Gastroesophageal sphincter (tissue), 4 donors: Measurements from ENCODE around the gene CD34. TPM values are rescaled to one million over a fixed set of nuclear protein-coding genes. Genes with fewer than 3 reads are reported as not detected.

Experiments
- ATAC-seq: fragments of 150-250 bp; one replicate; pipeline ENCODE4 v1.9.1; 2016; ENCODE audit warnings: mild to moderate bottlenecking, moderate library complexity
- H3K27ac ChIP-seq, 4 donors: fragments of 200-600 bp; sonication (generic) in 3 of 4; 1 replicate in 3 of 4; 2 replicates in 1 of 4; pipeline ENCODE4 v1.5.1; 2016 to 2019
- H3K27me3 ChIP-seq: fragments of 200-600 bp; sonication (generic); one replicate; pipeline ENCODE4 v1.5.1; 2019
- H3K36me3 ChIP-seq, 2 donors: fragments of 200-600 bp; sonication (generic); one replicate each; pipeline ENCODE4 v1.5.1; 2019; ENCODE audit warnings: control low read depth in 1 of 2
- H3K4me1 ChIP-seq, 3 donors: fragments of 200-600 bp; sonication (generic); 1 replicate in 2 of 3; 2 replicates in 1 of 3; pipeline ENCODE4 v1.5.1; 2016 to 2019; ENCODE audit warnings: control low read depth in 2 of 3
- H3K4me3 ChIP-seq, 2 donors: fragments of 200-600 bp; sonication (generic); one replicate each; pipeline ENCODE4 v1.5.1; 2019; ENCODE audit warnings: mild to moderate bottlenecking in 1 of 2, moderate library complexity in 1 of 2
- H3K9me3 ChIP-seq, 3 donors: fragments of 200-600 bp; sonication (generic); one replicate each; pipeline ENCODE4 v1.5.1; 2017 to 2019; ENCODE audit warnings: control low read depth in 2 of 3
- CTCF ChIP-seq, 4 experiments: fragments of 200-600 bp in 2 of 4; fragments of 450-650 bp in 2 of 4; sonication (generic) in 1 of 4; IDR thresholded peaks; one replicate each; pipeline ENCODE4 v1.5.1; 2017 to 2019; ENCODE audit warnings: antibody characterized with exemption in 4 of 4, mild to moderate bottlenecking in 2 of 4, moderate library complexity in 2 of 4
- EP300 ChIP-seq: sonication (generic); formaldehyde crosslinking; IDR thresholded peaks from one replicate; pipeline ENCODE4 v1.6.1; 2017; ENCODE audit warnings: antibody characterized with exemption, mild to moderate bottlenecking
- POLR2A ChIP-seq, 2 donors: fragments of 450-650 bp; IDR thresholded peaks; one replicate each; pipeline ENCODE4 v1.6.1; 2017; ENCODE audit warnings: antibody characterized with exemption in 2 of 2, mild to moderate bottlenecking in 2 of 2, moderate library complexity in 1 of 2
- POLR2AphosphoS5 ChIP-seq: sonication (generic); formaldehyde crosslinking; IDR thresholded peaks from one replicate; pipeline ENCODE4 v1.6.1; 2017; ENCODE audit warnings: antibody characterized with exemption
- WGBS, 2 donors: methylation state at CpG; one replicate each; pipeline ENCODE4 v1.1.5; 2018; ENCODE audit warnings: low coverage in 1 of 2; 5-methylcytosine and 5-hydroxymethylcytosine counted together
- total RNA-seq, 4 donors: library from RNA; depleted of rRNA; stranded (reverse); fragments of >200 nt; gene quantifications; one replicate each; pipeline ENCODE4 v1.1.0, GENCODE V29; 2016

CD34 gene
- total RNA-seq, 4 donors from 2014 or later: 38.9 to 114 (median 62.1) TPM

DNA sequence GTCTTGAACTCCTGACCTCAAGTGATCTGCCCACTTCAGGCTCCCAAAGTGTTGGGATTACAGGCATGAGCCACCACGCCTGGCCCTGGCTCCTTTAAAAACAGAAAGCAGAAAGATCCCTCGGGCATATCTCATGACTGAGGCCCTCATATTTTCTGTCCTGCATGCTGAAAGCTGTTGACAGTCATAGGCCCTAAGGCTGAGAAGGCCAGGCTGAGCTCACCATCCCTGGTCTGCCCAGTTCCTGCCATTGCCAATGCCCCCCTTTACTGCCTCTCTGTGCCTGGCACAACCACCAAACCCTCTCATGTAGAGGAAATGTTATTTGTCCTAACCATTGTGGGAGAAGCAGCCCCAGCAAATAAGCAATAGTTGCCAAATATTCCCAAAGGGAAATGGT is 12.7 kb downstream of the CD34 start:
- H3K27ac ChIP-seq: peak overlapping the region in 3 of 4 donors; percentile 23 to 48 (median 32)
- TF ChIP-seq CTCF (IDR thresholded peaks at IDR 0.05) (no peak), EP300 (no peak), POLR2A (IDR thresholded peaks at IDR 0.05) (no peak), POLR2AphosphoS5 (no peak)
- H3K9me3 ChIP-seq: no peaks in the 10 kb centered on the region
- no peak overlapping the region for H3K4me3 ChIP-seq
- H3K36me3 ChIP-seq: peaks cover 0 to 9% of the 10 kb centered on the region in 2 donors
- WGBS, 2 donors: 100% methylated on average over 1 of the region's 2 CpGs; no CpG with 5 or more reads in 1 of the 2 donors
- no peaks in the 10 kb centered on the region for H3K27me3 ChIP-seq
- no peak for ATAC-seq
- peaks cover 0 to 48% (median 9%) of the 10 kb centered on the region in 3 donors for H3K4me1 ChIP-seq

DNA sequence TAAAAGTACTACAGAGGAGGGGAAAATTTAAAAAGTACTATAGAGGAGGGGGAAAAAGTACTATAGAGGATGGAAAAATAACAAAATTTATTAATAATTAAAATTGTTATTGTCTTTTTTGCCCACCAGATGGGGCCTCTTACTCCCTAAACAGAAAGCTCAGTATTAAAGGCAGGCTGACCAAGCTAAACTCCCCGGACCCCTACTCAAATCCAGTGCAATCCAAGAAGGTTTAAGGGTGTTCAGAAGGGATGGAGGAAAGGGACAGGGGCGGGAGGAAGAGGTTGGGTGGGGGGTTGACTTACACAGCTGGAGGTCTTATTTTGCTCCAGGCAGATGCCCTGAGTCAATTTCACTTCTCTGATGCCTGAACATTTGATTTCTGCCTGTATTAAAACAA is 13.7 kb downstream of the CD34 start:
- peak overlapping the region in 3 of 4 donors; percentile 39 to 43 (median 39) for H3K27ac ChIP-seq
- TF ChIP-seq POLR2AphosphoS5 (no peak), CTCF (IDR thresholded peaks at IDR 0.05) (peak in 3 of 4 experiments; percentile 20 to 28 (median 27)), EP300 (no peak)
- ATAC-seq: no peak
- H3K27me3 ChIP-seq: no peaks in the 10 kb centered on the region
- WGBS, 2 donors: 17 to 23% methylated on average over 1 to 2 of the region's 2 CpGs
- peaks cover 0 to 9% of the 10 kb centered on the region in 2 donors for H3K36me3 ChIP-seq
- no peak overlapping the region for H3K4me3 ChIP-seq
- peaks cover 0 to 48% (median 9%) of the 10 kb centered on the region in 3 donors for H3K4me1 ChIP-seq
- no peaks in the 10 kb centered on the region for H3K9me3 ChIP-seq

DNA sequence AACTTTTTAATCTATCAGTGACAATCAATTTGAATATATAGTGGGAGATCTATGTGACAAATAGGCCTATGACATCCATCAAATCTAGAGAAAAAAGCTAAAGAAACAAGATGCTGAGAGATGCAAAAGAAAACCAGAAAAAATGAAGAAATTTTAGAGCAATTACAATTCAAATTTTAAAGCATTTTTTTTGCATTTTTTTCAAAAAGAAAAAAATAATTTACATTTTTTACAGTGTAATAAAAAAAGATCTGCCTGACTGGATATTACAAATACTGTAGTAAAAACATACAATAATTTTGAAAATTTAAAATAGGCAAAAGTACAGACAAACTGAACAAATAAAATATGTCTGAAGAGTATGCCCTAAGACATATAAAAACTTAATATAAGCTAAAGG is 14.4 kb downstream of the CD34 start:
- Histone ChIP-seq H3K4me1 (peaks cover 0 to 52% (median 9%) of the 10 kb centered on the region in 3 donors), H3K9me3 (no peaks in the 10 kb centered on the region), H3K36me3 (peaks cover 0 to 9% of the 10 kb centered on the region in 2 donors), H3K27me3 (no peaks in the 10 kb centered on the region), H3K27ac (no peak overlapping the region), H3K4me3 (no peak overlapping the region)
- TF ChIP-seq CTCF (IDR thresholded peaks at IDR 0.05) (no peak), POLR2AphosphoS5 (no peak), EP300 (no peak), POLR2A (IDR thresholded peaks at IDR 0.05) (no peak)
- no peak for ATAC-seq

- no peaks in the 10 kb centered on the region for H3K9me3 ChIP-seq
- TF ChIP-seq POLR2AphosphoS5 (no peak), CTCF (IDR thresholded peaks at IDR 0.05) (no peak), POLR2A (IDR thresholded peaks at IDR 0.05) (no peak), EP300 (no peak)
- no peak overlapping the region for H3K4me3 ChIP-seq
- no peak for ATAC-seq
- peak overlapping the region in 2 of 4 donors; percentile 20 to 42 for H3K27ac ChIP-seq
- peaks cover 0 to 9% of the 10 kb centered on the region in 2 donors for H3K36me3 ChIP-seq
- no peaks in the 10 kb centered on the region for H3K27me3 ChIP-seq
- peaks cover 5 to 70% (median 22%) of the 10 kb centered on the region in 3 donors for H3K4me1 ChIP-seq
- WGBS, 2 donors: 93 to 94% methylated on average over 2 of the region's 2 CpGs
Observed at GRCh38 chr1:207894704-207895103, 16.2 kb downstream of the CD34 start.

DNA sequence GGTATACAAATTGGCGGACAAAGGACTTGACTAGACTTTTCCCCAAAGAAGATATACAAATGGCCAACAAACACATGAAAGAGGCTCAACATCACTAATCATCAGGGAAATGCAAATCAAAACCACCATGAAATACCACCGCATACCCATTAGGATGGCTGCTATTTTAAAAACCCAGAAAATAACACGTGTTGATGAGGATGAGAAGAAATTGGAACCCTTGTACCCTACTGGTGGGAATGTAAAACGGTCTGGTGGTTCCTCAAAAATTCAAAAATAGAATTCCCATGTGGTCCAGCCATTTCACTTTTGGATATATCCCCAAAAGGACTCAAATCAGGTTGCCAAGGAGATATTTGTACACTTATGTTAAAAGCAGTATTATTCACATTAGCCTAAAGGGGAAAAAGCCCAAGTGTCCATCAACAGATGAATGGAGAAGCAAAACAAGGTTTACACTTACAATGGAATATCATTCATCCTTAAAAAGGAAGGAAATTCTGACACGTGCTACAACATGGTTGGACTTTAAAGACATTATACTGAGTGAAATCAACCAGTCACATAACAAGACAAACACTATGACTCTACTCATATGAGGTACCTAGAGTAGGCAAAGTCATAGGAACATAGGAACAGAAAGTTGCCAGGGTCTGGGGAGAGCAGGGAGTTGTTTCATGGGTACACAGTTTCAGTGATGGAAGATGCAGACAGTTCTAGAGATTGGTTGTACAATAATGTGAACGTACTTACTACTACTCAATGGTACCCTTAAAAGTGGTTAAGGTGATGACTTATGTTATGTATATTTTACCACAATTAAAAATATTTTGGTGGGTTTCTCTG is 17.0 kb downstream of the CD34 start:
- TF ChIP-seq CTCF (IDR thresholded peaks at IDR 0.05): no peak
- TF ChIP-seq POLR2AphosphoS5: no peak
- no peak for TF ChIP-seq POLR2A (IDR thresholded peaks at IDR 0.05)
- TF ChIP-seq EP300: no peak
- H3K9me3 ChIP-seq: no peaks in the 10 kb centered on the region
- peaks cover 5 to 72% (median 28%) of the 10 kb centered on the region in 3 donors for H3K4me1 ChIP-seq
- peak overlapping the region in 3 of 4 donors; percentile 15 to 75 (median 20) for H3K27ac ChIP-seq
- WGBS, 2 donors: 57 to 77% methylated on average over 5 to 6 of the region's 6 CpGs
- no peak for ATAC-seq
- H3K27me3 ChIP-seq: no peaks in the 10 kb centered on the region
- H3K36me3 ChIP-seq: peaks cover 0 to 9% of the 10 kb centered on the region in 2 donors
- no peak overlapping the region for H3K4me3 ChIP-seq
